ENCODE measurements around the gene PAIP2. TPM values are rescaled to one million over a fixed set of nuclear protein-coding genes. Genes with fewer than 3 reads are reported as not detected.

Gene PAIP2, protein sequence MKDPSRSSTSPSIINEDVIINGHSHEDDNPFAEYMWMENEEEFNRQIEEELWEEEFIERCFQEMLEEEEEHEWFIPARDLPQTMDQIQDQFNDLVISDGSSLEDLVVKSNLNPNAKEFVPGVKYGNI
- total RNA-seq (100 to 1,000 TPM in 4 of 5 donors, 10 to 100 TPM in 1; 96.5 to 119 (median 101) TPM), total RNA-seq (35.6 to 220 (median 95.0) reads per million in 29 experiments)
- total RNA-seq (2013): 91.7 TPM

DNA sequence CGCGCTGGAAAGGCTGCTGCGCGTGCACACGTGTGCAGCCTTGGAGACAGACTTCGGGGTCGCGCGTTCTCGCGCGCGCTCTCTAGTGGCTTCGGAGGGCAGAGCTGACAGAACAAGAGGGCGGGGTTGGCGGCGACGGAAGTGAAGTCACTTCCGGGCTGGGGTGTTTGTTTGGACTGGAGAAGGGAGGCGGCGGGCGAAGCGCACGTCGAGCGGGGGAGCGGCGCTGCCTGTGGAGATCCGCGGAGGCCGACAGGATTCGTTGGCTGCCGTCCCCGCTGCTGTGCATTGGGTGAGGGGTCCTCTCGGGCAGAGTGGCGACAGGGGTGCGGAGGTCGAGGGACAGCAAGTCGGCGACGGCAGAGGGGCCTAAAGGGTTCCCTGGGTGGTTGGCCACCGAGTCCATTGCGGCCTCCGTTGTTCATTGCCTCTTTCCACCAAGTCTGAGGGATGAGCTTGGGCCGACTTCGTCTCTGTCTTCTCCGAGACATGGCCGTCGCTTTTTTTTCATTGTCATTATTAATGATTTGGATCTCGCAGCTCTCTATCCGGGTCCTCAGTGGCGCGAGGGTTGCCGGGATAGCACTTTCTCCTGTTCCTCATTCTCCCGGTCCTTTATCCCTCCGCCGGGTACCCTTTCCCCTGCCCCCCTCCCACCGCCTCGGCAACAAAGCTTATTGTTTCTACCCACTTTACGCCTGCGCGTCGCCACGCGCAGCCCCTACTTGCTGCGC, at the start of gene PAIP2:
TSS of gene PAIP2 (plus strand) at position 166 of the 734 bp plus-strand sequence. CDS start 21,931 bp downstream, outside the sequence.
- POLR2A ChIA-PET: interaction anchor here (0.5 to 1.6 kb wide), 29 partner anchors 9 to 1096 kb away, joined by 3 to 14 read pairs (median 4); partner anchors contain the start of genes DNAJC18 (in 1 of the 2) and MATR3 (in 1 of the 2)
- H3K36me3 ChIP-seq (ENCODE audit: control insufficient read depth in 2 of 2, extremely low read depth in 1 of 2, insufficient read depth in 1 of 2, low read length in 1 of 2): peaks cover 0 to 3% of the 10 kb centered on the region in 2 donors
- H3K4me1 ChIP-seq (ENCODE audit: control insufficient read depth in 1 of 2, extremely low read depth in 1 of 2, insufficient read depth in 2 of 2, low read length in 2 of 2): peaks cover 23 to 38% of the 10 kb centered on the region in 2 experiments
- Mint-ChIP-seq H3K4me3 (peak within 1 kb of the TSS; percentile 98 to 100 (median 100)), H3K36me3 (peaks cover 19% of the 10 kb centered on the region), H3K27ac (peak within 1 kb of the TSS; percentile 99), H3K27me3 (no peaks in the 10 kb centered on the region), H3K9me3 (no peaks in the 10 kb centered on the region), H3K4me1 (peaks cover 53 to 61% (median 58%) of the 10 kb centered on the region in 3 donors)
- DNase-seq (peak; percentile 94 to 100 (median 98)), ATAC-seq (replicated peaks in 1 of 4) (peak; percentile 85 to 93 (median 91))
- no peaks in the 10 kb centered on the region for H3K9me3 ChIP-seq
- H3K27me3 ChIP-seq (replicated peaks in 1 of 2; ENCODE audit: control insufficient read depth in 2 of 2, extremely low read depth in 1 of 2, insufficient read depth in 2 of 2, low read length in 1 of 2): peaks cover 0 to 3% of the 10 kb centered on the region in 2 experiments
- H3K4me3 ChIP-seq (ENCODE audit: control insufficient read depth in 1 of 2, extremely low read depth in 1 of 2, low read length in 1 of 2): peak within 1 kb of the TSS; percentile 99 to 100
- peak within 1 kb of the TSS; percentile 99 for H3K27ac ChIP-seq (ENCODE audit: low read length)
- WGBS (ENCODE audit: insufficient coverage): under 1% methylated on average over 60 of the region's 66 CpGs
- CTCF ChIA-PET: interaction anchor here (0.6 to 1.6 kb wide), 13 partner anchors 9 to 762 kb away, joined by 3 to 7 read pairs (median 6); partner anchors contain the start of genes MATR3 (in 1 of the 2) and SPATA24 (in 1 of the 2)

- H3K4me1 ChIP-seq (ENCODE audit: control insufficient read depth in 1 of 2, extremely low read depth in 1 of 2, insufficient read depth in 2 of 2, low read length in 2 of 2): peaks cover 17 to 27% of the 10 kb centered on the region in 2 experiments
- peak overlapping the region; percentile 99 for H3K27ac ChIP-seq (ENCODE audit: low read length)
- H3K4me3 Mint-ChIP-seq: peak overlapping the region; percentile 97
- ChIA-PET CTCF (interaction anchor here (0.6 to 1.9 kb wide), 3 partner anchors 11 to 49 kb away, joined by 3 to 6 read pairs (median 4); partner anchors contain the start of gene PAIP2 (in 1 of the 2)), POLR2A (interaction anchor here (0.5 to 2.1 kb wide), 17 partner anchors 9 to 1418 kb away, joined by 3 to 12 read pairs (median 3); partner anchors contain the start of genes HSPA9 (in 1 of the 2) and PAIP2 (in 1 of the 2))
- DNase-seq: no peak
- H3K4me3 ChIP-seq (ENCODE audit: control insufficient read depth in 1 of 2, extremely low read depth in 1 of 2, low read length in 1 of 2): peak overlapping the region; percentile 79 to 85
- peaks cover 3% of the 10 kb centered on the region for H3K36me3 Mint-ChIP-seq
- WGBS (ENCODE audit: insufficient coverage): 3% methylated on average over 6 of the region's 11 CpGs
- peaks cover 37% of the 10 kb centered on the region in 3 donors for H3K4me1 Mint-ChIP-seq
- H3K9me3 Mint-ChIP-seq: no peaks in the 10 kb centered on the region
- peak overlapping the region; percentile 98 for H3K27ac Mint-ChIP-seq
- H3K9me3 ChIP-seq: no peaks in the 10 kb centered on the region
- H3K27me3 ChIP-seq (replicated peaks in 1 of 2; ENCODE audit: control insufficient read depth in 2 of 2, extremely low read depth in 1 of 2, insufficient read depth in 2 of 2, low read length in 1 of 2): no peaks in the 10 kb centered on the region
- no peaks in the 10 kb centered on the region for H3K27me3 Mint-ChIP-seq
- H3K36me3 ChIP-seq (ENCODE audit: control insufficient read depth in 2 of 2, extremely low read depth in 1 of 2, insufficient read depth in 1 of 2, low read length in 1 of 2): no peaks in the 10 kb centered on the region
- no peak for ATAC-seq (replicated peaks in 1 of 4)
Measured at GRCh38 chr5:139293202-139293506, 48.5 kb upstream of the PAIP2 start.

DNA sequence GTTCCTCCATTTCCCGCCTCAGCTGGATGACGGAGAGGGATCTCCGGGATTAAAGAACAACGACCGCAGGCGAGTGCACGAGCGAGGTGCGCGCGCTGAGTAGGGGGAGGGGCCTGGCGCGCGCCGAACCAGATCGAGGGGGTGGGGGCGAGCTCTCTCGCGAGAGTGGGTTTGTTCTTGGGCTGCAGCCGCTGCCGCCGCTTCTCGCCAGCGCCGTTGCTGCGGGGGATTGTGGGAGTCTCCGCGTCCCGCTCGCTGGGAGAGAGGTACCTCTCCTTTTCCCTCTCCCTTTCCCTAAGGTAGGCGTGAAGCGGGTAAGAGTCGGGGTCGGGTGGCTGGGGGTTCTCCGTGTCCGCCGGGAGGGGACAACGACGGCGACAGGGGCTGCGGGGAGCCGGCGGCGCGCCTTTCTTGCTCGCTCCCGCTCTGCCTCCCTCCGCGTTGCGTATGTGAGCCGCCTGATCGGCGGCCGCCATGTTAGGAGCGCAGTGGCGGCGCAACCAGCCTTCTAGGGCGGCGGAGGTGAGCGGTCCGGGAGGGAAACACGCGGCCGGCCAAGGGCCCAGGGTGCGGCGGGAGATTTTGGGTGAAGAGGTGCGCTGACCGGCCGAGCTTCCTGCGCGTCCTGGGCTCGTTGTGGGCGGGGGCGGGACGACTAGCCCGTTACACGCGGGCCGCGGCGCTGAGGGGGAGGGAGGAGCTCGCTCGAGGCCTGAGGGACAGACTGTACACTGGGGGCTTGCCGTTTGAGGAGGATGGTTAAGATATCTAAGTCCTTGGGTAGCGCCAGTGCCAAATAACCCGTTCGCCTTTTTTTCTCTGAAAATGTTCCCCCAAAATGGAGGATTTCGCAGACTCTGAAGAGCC, 47.9 kb upstream of the PAIP2 start, which contains the start of gene MATR3:
TSS of gene MATR3 (plus strand) at position 234 of the 867 bp plus-strand sequence. CDS start 13,676 bp downstream, outside the sequence.
- peak within 1 kb of the TSS; percentile 98 for H3K27ac Mint-ChIP-seq
- Histone ChIP-seq H3K9me3 (no peaks in the 10 kb centered on the region), H3K36me3 (ENCODE audit: control insufficient read depth in 2 of 2, extremely low read depth in 1 of 2, insufficient read depth in 1 of 2, low read length in 1 of 2) (no peaks in the 10 kb centered on the region), H3K27ac (ENCODE audit: low read length) (peak within 1 kb of the TSS; percentile 99), H3K27me3 (replicated peaks in 1 of 2; ENCODE audit: control insufficient read depth in 2 of 2, extremely low read depth in 1 of 2, insufficient read depth in 2 of 2, low read length in 1 of 2) (no peaks in the 10 kb centered on the region), H3K4me1 (ENCODE audit: control insufficient read depth in 1 of 2, extremely low read depth in 1 of 2, insufficient read depth in 2 of 2, low read length in 2 of 2) (peaks cover 22 to 31% of the 10 kb centered on the region in 2 experiments), H3K4me3 (ENCODE audit: control insufficient read depth in 1 of 2, extremely low read depth in 1 of 2, low read length in 1 of 2) (peak within 1 kb of the TSS; percentile 79 to 85)
- ChIA-PET CTCF (interaction anchor here (0.6 to 1.9 kb wide), 6 partner anchors 10 to 48 kb away, joined by 3 to 10 read pairs (median 5); partner anchors contain the start of gene PAIP2 (in 1 of the 2)), POLR2A (interaction anchor here (0.5 to 4.0 kb wide), 28 partner anchors 9 to 1418 kb away, joined by 3 to 30 read pairs (median 4); partner anchors contain the start of genes HSPA9 (in 1 of the 2) and PAIP2 (in 1 of the 2))
- peak; percentile 89 to 92 (median 92) for ATAC-seq (replicated peaks in 1 of 4)
- H3K27me3 Mint-ChIP-seq: no peaks in the 10 kb centered on the region
- peak within 1 kb of the TSS; percentile 97 for H3K4me3 Mint-ChIP-seq
- no peaks in the 10 kb centered on the region for H3K9me3 Mint-ChIP-seq
- H3K4me1 Mint-ChIP-seq: peaks cover 41 to 43% (median 41%) of the 10 kb centered on the region in 3 donors
- H3K36me3 Mint-ChIP-seq: peaks cover 6% of the 10 kb centered on the region
- peak; percentile 85 to 95 (median 92) for DNase-seq
- WGBS (ENCODE audit: insufficient coverage): under 1% methylated on average over 73 of the region's 88 CpGs

DNA sequence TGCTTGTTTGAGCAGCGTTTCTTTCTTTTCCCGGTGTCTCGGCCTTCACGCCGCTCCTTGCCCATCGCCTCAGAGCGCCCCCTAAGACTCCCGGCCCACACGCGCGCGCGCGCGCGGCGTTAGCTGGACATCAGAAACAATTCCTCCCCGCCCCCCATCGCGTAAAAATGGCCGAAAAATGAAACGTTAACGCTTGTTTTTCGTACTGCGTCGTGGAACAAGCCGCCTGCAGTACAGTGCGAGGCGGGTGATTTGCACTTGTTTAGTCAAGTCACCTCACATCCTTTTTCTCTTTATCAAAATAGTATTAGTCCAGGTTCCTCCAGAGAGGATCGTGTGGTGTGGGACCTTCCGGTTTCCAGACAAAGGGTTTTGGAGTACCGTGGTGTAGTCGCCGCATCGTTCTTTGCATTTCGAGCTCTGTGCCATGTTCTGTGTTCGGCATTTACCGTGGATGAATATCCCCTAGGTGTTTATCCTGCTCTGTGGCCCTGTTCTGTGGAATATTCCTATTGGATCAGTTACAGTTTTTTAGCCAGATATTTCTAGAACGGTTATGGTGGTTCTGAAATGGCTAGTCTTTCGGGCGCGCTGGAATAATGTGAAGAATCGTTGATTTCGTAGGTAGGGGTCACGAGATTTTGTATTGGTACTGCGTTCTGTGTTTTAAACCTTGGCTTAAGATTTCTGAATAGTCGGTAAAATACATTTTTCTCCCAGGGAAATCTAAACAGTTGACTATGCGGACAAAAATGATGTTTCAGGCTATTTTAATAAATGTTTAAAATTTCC, 47.1 kb upstream of the PAIP2 start:
- H3K9me3 Mint-ChIP-seq: no peaks in the 10 kb centered on the region
- DNase-seq (peak; percentile 23 to 71 (median 53)), ATAC-seq (replicated peaks in 1 of 4) (peak; percentile 14 to 25 (median 20))
- Histone ChIP-seq H3K4me1 (ENCODE audit: control insufficient read depth in 1 of 2, extremely low read depth in 1 of 2, insufficient read depth in 2 of 2, low read length in 2 of 2) (peaks cover 27 to 38% of the 10 kb centered on the region in 2 experiments), H3K36me3 (ENCODE audit: control insufficient read depth in 2 of 2, extremely low read depth in 1 of 2, insufficient read depth in 1 of 2, low read length in 1 of 2) (no peaks in the 10 kb centered on the region), H3K9me3 (no peaks in the 10 kb centered on the region), H3K27ac (ENCODE audit: low read length) (peak overlapping the region; percentile 99), H3K4me3 (ENCODE audit: control insufficient read depth in 1 of 2, extremely low read depth in 1 of 2, low read length in 1 of 2) (peak overlapping the region; percentile 79 to 85), H3K27me3 (replicated peaks in 1 of 2; ENCODE audit: control insufficient read depth in 2 of 2, extremely low read depth in 1 of 2, insufficient read depth in 2 of 2, low read length in 1 of 2) (no peaks in the 10 kb centered on the region)
- WGBS (ENCODE audit: insufficient coverage): 0% methylated on average over 40 of the region's 48 CpGs
- ChIA-PET POLR2A (interaction anchor here (0.5 to 4.0 kb wide), 10 partner anchors 11 to 721 kb away, joined by 3 to 30 read pairs (median 4); partner anchors contain the start of gene HSPA9 (in 1 of the 2)), CTCF (interaction anchor here in 1 of 2 donors (1.2 to 1.9 kb wide), 3 partner anchors 9 to 47 kb away, joined by 3 to 9 read pairs (median 6); partner anchors contain the start of gene PAIP2)
- peak overlapping the region; percentile 98 for H3K27ac Mint-ChIP-seq
- peaks cover 7% of the 10 kb centered on the region for H3K36me3 Mint-ChIP-seq
- peaks cover 49 to 52% (median 49%) of the 10 kb centered on the region in 3 donors for H3K4me1 Mint-ChIP-seq
- H3K27me3 Mint-ChIP-seq: no peaks in the 10 kb centered on the region
- H3K4me3 Mint-ChIP-seq: peak overlapping the region; percentile 97

DNA sequence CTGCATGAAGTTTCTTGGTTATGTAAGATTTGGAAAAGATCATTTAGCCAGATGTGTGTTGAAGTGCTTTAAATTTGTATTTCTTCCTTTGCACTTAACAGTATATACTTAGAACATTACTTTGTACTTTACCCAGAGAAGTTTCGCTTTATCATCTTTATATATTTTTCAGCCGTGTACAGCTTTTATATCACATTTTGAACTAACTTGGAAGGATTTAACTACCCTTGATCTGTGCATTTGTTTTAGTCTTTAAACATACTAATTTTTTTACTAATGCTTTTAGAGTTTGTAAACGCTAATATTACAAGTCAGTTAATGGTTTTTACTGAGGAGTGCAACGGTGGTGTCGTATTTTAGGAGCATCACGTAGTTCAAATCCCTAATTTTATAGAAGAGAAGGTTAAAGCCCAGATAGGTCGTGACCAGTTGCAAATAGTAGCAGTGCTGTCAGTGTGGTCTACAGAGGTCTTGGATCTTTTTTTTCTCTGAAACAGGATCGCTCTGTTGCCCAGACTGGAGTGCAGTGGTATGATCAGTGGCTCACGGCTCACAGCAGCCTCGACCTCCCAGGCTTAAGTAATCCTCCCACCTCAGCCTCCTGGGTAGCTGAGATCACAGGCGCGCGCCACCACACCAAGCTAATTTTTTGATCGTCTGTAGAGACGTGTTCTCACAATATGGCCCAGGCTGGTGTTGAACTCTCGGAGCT, 46.2 kb upstream of the PAIP2 start:
- Mint-ChIP-seq H3K36me3 (peaks cover 7% of the 10 kb centered on the region), H3K4me1 (peaks cover 58 to 61% (median 58%) of the 10 kb centered on the region in 3 donors), H3K27me3 (no peaks in the 10 kb centered on the region), H3K9me3 (no peaks in the 10 kb centered on the region), H3K27ac (peak overlapping the region; percentile 98), H3K4me3 (peak overlapping the region; percentile 97)
- DNase-seq: peak in 1 of 35 experiments; percentile 24
- Histone ChIP-seq H3K4me1 (ENCODE audit: control insufficient read depth in 1 of 2, extremely low read depth in 1 of 2, insufficient read depth in 2 of 2, low read length in 2 of 2) (peaks cover 34 to 44% of the 10 kb centered on the region in 2 experiments), H3K9me3 (no peaks in the 10 kb centered on the region), H3K4me3 (ENCODE audit: control insufficient read depth in 1 of 2, extremely low read depth in 1 of 2, low read length in 1 of 2) (peak overlapping the region; percentile 79 to 85), H3K27ac (ENCODE audit: low read length) (peak overlapping the region; percentile 99), H3K36me3 (ENCODE audit: control insufficient read depth in 2 of 2, extremely low read depth in 1 of 2, insufficient read depth in 1 of 2, low read length in 1 of 2) (no peaks in the 10 kb centered on the region), H3K27me3 (replicated peaks in 1 of 2; ENCODE audit: control insufficient read depth in 2 of 2, extremely low read depth in 1 of 2, insufficient read depth in 2 of 2, low read length in 1 of 2) (no peaks in the 10 kb centered on the region)
- POLR2A ChIA-PET: interaction anchor here (0.5 to 4.0 kb wide), 3 partner anchors 10 to 268 kb away, joined by 3 to 30 read pairs (median 3); no protein-coding TSS in a partner anchor
- ATAC-seq (replicated peaks in 1 of 4): no peak
- WGBS (ENCODE audit: insufficient coverage): 10% methylated on average over 2 of the region's 16 CpGs
- CTCF ChIA-PET: interaction anchor here in 1 of 2 donors (1.3 to 3.0 kb wide), 2 partner anchors 12 to 18 kb away, joined by 3 to 11 read pairs; no protein-coding TSS in a partner anchor

Measured in T-cell (primary cell).